ENCODE results near the gene MAPRE2.
"Not testable (repeated sequence)": the region's sequence is repeated elsewhere in the genome, so short reads cannot be mapped to it uniquely, and the experiment has no call there.

Gene MAPRE2

DNA sequence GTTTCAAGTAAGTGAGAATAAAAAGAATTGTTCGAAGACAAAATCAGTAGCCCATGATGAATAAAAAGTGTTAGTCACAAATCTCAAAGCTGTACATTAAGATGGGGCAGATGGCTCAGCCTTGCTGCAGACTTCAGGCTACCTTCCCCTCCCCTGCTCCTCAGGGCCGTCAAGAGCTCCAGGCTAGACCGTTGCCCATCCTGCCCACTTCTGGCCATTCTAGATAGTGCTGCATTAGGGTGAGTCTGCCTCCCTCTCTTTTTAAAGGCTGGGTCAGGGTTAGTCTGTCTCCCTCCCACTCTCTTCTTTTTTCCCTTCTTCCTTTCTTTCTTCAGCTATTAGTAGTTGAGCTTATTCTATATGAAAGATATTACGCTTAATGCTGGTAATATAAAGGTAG lies 86.0 kb downstream of the MAPRE2 start:
- DNase-seq, result no peak

- DNase-seq, result no peak
These were observed 87.5 kb downstream of the MAPRE2 start for GRCh38 chr18:35128675-35129074.

GRCh38 chr18:35130236-35130635 lies 89.0 kb downstream of the MAPRE2 start:
- DNase-seq, result no peak

GRCh38 chr18:35131387-35132020 lies 90.3 kb downstream of the MAPRE2 start:
- no peak for DNase-seq

- no peak for DNase-seq
These were observed 91.0 kb downstream of the MAPRE2 start for GRCh38 chr18:35132021-35132902.

GRCh38 chr18:35134190-35134730 lies 93.0 kb downstream of the MAPRE2 start:
- no peak for DNase-seq

GRCh38 chr18:35134791-35135531 lies 93.7 kb downstream of the MAPRE2 start:
- no peak for DNase-seq

DNA sequence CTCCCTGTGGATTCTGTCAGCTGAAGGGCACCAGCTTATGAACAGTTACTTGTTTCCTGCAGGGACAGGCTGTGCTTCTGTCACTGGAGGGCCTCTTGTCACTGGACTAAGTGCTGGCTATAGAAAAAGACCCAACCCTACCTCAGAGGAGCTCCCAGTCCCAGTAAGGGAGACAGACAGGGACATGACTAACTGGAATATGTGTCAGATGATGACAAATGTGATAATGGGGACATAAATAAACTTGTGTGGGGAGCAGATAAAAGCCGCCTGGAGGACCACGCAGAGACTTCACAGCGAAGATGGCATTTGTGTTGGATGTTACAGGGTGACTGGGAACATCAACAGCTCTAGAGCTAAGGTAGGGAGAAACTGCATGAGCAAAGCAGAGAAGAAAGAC lies 95.0 kb downstream of the MAPRE2 start:
- DNase-seq, result no peak

GRCh38 chr18:35136885-35137284 lies 95.7 kb downstream of the MAPRE2 start:
- DNase-seq, result no peak

- DNase-seq, result no peak
These were observed 96.4 kb downstream of the MAPRE2 start for GRCh38 chr18:35137632-35138031.

- no peak for DNase-seq
These were observed 97.6 kb downstream of the MAPRE2 start for GRCh38 chr18:35138773-35139172.

- DNase-seq, result no peak
These were observed 98.3 kb downstream of the MAPRE2 start for GRCh38 chr18:35139517-35139916.

- DNase-seq, result no peak
These were observed 99.9 kb downstream of the MAPRE2 start for GRCh38 chr18:35141077-35141476.

DNA sequence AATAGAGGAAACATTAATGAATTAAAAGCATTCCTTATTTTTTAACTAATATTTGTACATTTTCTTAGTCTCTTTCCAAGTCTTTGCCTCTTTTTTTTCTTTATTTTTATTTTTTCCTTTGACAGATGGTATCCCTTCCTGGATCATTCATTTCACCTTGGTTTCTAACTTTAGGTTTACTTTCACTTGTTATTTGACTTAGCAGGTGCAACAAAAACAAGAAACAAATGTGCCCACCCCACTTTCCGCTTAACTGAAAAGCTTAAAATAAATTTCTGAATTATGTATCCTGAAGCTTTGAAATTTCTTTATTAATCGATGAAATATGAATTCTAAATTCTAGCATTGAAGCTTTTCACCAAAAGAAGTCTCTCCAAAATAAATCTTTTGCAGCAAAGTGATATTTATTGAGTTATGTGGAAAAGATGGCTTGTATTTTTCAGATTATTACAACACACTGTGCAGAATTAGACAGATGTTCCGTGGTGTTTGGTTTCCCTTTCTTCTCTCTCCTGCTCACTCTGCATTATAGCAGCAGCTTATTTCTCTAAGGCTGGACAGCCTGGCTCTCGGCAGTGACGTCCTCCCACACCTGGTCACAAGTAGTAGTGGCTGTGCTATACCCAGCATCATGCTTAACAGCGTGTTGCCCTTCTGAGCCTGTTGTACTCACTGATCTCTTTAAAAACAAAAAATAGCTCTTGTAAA lies 100.5 kb downstream of the MAPRE2 start:
- DNase-seq, result no peak

- no peak for DNase-seq
These were observed 101.0 kb downstream of the MAPRE2 start for GRCh38 chr18:35142275-35142615.

DNA sequence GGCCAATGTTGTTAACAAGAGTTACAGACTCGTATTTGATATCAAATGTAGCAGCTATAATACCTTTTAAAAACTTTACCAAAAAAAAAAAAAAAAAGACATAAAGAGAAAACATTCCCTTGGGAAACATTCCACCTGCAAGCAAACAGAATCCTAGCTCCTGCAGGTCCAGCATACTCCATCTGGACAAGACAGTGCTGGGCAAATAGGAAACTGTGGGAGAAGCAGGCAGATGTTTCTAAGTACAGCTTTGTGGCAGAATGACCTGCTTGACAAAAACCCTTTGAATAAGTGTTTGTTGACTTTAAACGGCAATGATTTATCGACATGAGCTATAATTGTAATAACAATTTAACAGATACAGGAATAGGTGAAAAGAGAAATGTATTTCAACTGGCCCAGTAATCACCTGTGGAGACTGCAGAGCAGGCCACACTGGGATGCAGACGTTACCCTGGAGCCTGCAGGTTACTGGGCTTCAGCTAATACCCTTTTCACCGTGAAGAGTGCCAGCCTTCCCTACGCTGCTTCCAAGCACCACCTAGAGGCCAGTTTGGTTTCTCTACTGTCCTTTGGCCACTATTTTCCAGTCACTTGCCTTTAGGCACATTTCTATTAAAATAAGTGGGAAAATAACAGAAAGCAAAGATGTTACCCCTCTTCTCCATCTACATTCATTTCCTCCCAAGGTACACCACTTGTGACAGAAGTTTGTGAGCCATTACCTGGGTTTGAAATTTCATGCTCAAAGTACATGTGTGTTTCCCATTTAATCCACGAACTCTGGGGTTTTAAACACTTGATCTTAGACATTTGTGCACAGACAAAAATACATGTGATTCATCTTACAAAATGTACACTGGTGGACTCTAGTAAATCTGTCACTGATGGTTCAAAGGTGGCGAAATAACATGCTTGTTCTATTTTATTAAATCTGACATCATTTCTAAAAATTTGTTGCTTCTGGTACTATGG lies 102.7 kb downstream of the MAPRE2 start:
- DNase-seq, result no peak

- DNase-seq, result no peak
These were observed 103.5 kb downstream of the MAPRE2 start for GRCh38 chr18:35144698-35145097.

DNA sequence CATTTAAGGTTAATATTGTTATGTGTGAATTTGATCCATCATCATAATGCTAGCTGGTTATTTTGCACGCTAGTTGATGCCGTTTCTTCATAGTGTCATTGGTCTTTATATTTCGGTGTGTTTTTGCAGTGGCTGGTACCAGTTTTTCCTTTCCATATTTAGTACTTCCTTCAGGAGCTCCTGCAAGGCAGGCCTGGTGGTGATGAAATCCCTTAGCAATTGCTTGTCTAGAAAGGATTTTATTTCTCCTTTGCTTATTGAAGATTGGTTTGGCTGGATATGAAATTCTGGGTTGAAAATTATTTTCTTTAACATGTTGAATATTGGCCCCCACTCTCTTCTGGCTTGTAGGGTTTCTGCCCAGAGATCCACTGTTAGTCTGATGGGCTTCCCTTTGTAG lies 109.0 kb downstream of the MAPRE2 start:
- DNase-seq, result not testable (repeated sequence)

DNA sequence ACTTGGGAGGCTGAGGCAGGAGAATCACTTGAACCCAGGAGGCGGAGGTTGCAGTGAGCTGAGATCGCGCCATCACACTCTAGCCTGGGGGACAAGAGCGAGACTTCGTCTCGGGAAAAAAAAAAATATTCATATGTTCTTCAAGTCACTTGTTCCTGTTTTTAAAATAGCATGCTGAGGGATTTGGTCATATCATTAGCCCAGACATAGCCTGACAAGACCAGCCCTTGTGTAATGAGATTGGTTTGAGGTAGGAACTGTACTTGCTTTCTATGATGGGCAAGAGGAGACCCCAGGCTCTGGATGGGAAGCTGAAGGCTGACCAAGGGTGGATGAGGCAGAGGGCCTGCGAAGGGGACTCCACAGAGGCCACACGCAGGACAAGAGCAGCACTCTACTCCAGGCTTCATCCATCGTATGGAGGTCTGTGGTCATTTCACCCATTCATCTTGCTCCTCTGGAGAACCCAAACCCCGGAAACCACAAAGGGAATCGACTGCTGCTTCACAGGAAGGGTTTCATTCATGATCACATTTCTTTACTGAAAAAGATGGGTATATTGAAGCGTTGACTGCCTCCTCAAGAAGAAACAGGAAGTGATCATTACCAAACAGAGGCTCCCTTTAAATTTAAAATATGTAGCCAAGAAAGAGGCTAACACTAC lies 112.5 kb downstream of the MAPRE2 start:
- DNase-seq, result no peak

- DNase-seq, result no peak
These were observed 114.3 kb downstream of the MAPRE2 start for GRCh38 chr18:35155398-35156117.

All from T1000 (cell line).